Panc1 (cell line): Measurements from ENCODE around the gene FBLN2. TPM values are rescaled to one million over a fixed set of nuclear protein-coding genes. Genes with fewer than 3 reads are reported as not detected.

Experiments
- ATAC-seq: fragments of 200-7000 bp; cut with Tn5 transposase; 2 replicates; pipeline ENCODE4 v1.9.1; 2020; ENCODE audit warnings: mild to moderate bottlenecking, moderate library complexity
- BruUV-seq: library from RNA; stranded (reverse); fragments of 400-500 nt; replicated peaks from 2 replicates; lab custom pipeline; 2021; lab: Mats Ljungman, UMichigan
- CTCF ChIA-PET: fragments of 300-600 bp; sonication (Branson Sonifier 250); formaldehyde crosslinking; loops from one replicate; lab custom pipeline; 2022; ENCODE audit warnings: antibody characterized with exemption; lab: Charles Lee
- POLR2A ChIA-PET: fragments of 300-600 bp; sonication (Branson Sonifier 250); formaldehyde crosslinking; loops from one replicate; lab custom pipeline; 2022; ENCODE audit warnings: antibody characterized with exemption; lab: Charles Lee
- DNase-seq: peaks from one replicate; pipeline ENCODE4 v3.0.0-alpha.2; 2010; ENCODE audit warnings: low read depth, low spot score
- H3K27ac ChIP-seq: 2 replicates; pipeline ENCODE4 v1.5.1; 2011; ENCODE audit warnings: mild to moderate bottlenecking, low read length, inconsistent platforms
- H3K27me3 ChIP-seq: fragments of 200-500 bp; sonication (Bioruptor generic); 2 replicates; pipeline ENCODE4 v1.6.0; 2014; ENCODE audit warnings: low read length, inconsistent platforms; ENCODE audit not compliant: control insufficient read depth, insufficient read depth
- H3K36me3 ChIP-seq: fragments of 200-500 bp; sonication (Bioruptor generic); 2 replicates; pipeline ENCODE4 v1.5.1; 2014; ENCODE audit warnings: inconsistent platforms, mild to moderate bottlenecking, low read length, moderate library complexity; ENCODE audit not compliant: control insufficient read depth, insufficient read depth
- H3K4me1 ChIP-seq: 2 replicates; pipeline ENCODE4 v1.5.1; 2011; ENCODE audit warnings: inconsistent platforms, mild to moderate bottlenecking, low read length, moderate library complexity; ENCODE audit not compliant: control insufficient read depth, insufficient read depth
- H3K4me3 ChIP-seq, 2 experiments: 2 replicates each; pipeline ENCODE4 v1.5.1; 2011 to 2012; ENCODE audit warnings: low read depth in 2 of 2, low read length in 2 of 2, mild to moderate bottlenecking in 2 of 2, inconsistent platforms in 1 of 2, moderate library complexity in 1 of 2
- H3K9me3 ChIP-seq: fragments of 200-500 bp; sonication (Bioruptor generic); 2 replicates; pipeline ENCODE4 v1.5.1; 2014; ENCODE audit warnings: low read depth, mild to moderate bottlenecking, inconsistent platforms, low read length, moderate library complexity; ENCODE audit not compliant: control insufficient read depth, insufficient read depth
- POLR2AphosphoS5 ChIP-seq: IDR thresholded peaks from 2 replicates; pipeline ENCODE4 v1.6.1; 2012; ENCODE audit warnings: mild to moderate bottlenecking, low read depth, low read length, moderate library complexity
- SIN3A ChIP-seq: IDR thresholded peaks from 2 replicates; pipeline ENCODE4 v1.6.1; 2012; ENCODE audit warnings: low read depth, mild to moderate bottlenecking, low read length, moderate library complexity, borderline replicate concordance; ENCODE audit not compliant: insufficient read depth
- TCF7L2 ChIP-seq: IDR thresholded peaks from 2 replicates; pipeline ENCODE4 v1.6.1; 2011; ENCODE audit warnings: mild to moderate bottlenecking, low read depth, low read length, inconsistent platforms
- in situ Hi-C: cut with HindIII; loops from 2 replicates; pipeline ENCODE4 v1.10.0; 2016; ENCODE audit warnings: low sequenced_read_pairs, low pct_unique_long_range_greater_than_20kb
- intact Hi-C: fragments of 100-400 bp; cut with micrococcal nuclease; formaldehyde crosslinking; loops from one replicate; pipeline ENCODE4 v1.10.0; 2022; ENCODE audit not compliant: unreplicated experiment
- total RNA-seq: library from RNA; stranded (reverse); gene quantifications from one replicate; pipeline ENCODE4 v1.2.1, GENCODE V29; 2021; ENCODE audit not compliant: unreplicated experiment
- TF ChIP-seq, protein P1 (sequence below), 2 experiments: IDR thresholded peaks; 2 replicates each; pipeline ENCODE4 v1.6.1; 2011 to 2012; ENCODE audit warnings: low read depth in 2 of 2, control low read depth in 1 of 2, low read length in 1 of 2, mild to moderate bottlenecking in 1 of 2, moderate library complexity in 1 of 2; ENCODE audit not compliant: insufficient read depth in 1 of 2
- TF ChIP-seq, protein P2 (sequence below): fragments of 450-650 bp; IDR thresholded peaks from 2 replicates; pipeline ENCODE4 v1.5.1; 2017; ENCODE audit warnings: mild to moderate bottlenecking

FBLN2 gene
- total RNA-seq, 1 experiment from 2014 or later, result 0.44 TPM

DNA sequence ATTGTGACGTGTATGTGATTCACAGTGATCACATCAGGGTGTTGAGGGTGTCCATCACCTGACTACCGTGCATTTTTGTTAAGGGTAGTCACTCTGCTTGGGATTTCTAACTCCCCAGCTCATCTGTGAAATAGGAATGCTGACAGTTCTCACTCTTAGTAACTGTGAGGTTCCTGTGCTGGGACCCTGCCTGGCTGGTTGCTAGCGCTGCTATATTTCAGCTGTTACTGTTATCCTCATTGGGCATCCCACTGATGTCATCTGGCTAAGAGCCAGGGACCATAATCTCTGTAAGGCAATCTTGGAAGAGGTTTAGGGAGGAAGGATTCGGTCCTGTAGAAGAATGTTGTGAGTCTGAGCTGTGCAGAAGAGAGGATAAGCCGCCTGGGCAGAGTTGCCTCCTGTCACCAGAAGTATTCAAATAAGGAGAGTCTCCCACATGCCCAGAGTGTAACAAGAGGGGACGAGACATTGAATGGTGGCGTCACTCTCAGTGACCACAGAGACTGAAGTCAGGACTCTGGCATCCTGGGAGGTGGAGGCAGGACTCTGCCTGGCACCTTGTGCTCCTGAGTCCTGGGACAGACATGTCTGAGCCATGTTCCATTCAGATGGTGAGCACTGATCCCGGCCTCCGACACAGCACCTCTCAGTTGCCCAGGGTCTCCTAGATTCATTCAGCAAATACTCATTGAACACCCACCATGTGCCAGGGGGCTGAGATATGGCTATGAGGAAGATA, 52.2 kb downstream of the FBLN2 start:
- ATAC-seq (peak; percentile 58; the same call in 1 of the 2 replicates), DNase-seq (peak; percentile 60)
- Histone ChIP-seq H3K36me3 (no peaks in the 10 kb centered on the region), H3K9me3 (no peaks in the 10 kb centered on the region), H3K27ac (no peak overlapping the region), H3K27me3 (no peaks in the 10 kb centered on the region), H3K4me1 (no peaks in the 10 kb centered on the region), H3K4me3 (no peak overlapping the region)
- TF ChIP-seq, protein P1, sequence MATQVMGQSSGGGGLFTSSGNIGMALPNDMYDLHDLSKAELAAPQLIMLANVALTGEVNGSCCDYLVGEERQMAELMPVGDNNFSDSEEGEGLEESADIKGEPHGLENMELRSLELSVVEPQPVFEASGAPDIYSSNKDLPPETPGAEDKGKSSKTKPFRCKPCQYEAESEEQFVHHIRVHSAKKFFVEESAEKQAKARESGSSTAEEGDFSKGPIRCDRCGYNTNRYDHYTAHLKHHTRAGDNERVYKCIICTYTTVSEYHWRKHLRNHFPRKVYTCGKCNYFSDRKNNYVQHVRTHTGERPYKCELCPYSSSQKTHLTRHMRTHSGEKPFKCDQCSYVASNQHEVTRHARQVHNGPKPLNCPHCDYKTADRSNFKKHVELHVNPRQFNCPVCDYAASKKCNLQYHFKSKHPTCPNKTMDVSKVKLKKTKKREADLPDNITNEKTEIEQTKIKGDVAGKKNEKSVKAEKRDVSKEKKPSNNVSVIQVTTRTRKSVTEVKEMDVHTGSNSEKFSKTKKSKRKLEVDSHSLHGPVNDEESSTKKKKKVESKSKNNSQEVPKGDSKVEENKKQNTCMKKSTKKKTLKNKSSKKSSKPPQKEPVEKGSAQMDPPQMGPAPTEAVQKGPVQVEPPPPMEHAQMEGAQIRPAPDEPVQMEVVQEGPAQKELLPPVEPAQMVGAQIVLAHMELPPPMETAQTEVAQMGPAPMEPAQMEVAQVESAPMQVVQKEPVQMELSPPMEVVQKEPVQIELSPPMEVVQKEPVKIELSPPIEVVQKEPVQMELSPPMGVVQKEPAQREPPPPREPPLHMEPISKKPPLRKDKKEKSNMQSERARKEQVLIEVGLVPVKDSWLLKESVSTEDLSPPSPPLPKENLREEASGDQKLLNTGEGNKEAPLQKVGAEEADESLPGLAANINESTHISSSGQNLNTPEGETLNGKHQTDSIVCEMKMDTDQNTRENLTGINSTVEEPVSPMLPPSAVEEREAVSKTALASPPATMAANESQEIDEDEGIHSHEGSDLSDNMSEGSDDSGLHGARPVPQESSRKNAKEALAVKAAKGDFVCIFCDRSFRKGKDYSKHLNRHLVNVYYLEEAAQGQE (IDR thresholded peaks at IDR 0.05; ENCODE audit: insufficient read depth in 1 of 2, low read depth in 2 of 2, low read length in 1 of 2), result no peak
- TF ChIP-seq TCF7L2, result no peak
- no peak for TF ChIP-seq SIN3A
- TF ChIP-seq, protein P2, sequence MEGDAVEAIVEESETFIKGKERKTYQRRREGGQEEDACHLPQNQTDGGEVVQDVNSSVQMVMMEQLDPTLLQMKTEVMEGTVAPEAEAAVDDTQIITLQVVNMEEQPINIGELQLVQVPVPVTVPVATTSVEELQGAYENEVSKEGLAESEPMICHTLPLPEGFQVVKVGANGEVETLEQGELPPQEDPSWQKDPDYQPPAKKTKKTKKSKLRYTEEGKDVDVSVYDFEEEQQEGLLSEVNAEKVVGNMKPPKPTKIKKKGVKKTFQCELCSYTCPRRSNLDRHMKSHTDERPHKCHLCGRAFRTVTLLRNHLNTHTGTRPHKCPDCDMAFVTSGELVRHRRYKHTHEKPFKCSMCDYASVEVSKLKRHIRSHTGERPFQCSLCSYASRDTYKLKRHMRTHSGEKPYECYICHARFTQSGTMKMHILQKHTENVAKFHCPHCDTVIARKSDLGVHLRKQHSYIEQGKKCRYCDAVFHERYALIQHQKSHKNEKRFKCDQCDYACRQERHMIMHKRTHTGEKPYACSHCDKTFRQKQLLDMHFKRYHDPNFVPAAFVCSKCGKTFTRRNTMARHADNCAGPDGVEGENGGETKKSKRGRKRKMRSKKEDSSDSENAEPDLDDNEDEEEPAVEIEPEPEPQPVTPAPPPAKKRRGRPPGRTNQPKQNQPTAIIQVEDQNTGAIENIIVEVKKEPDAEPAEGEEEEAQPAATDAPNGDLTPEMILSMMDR, result no peak
- TF ChIP-seq POLR2AphosphoS5, result no peak
- POLR2A ChIA-PET, result no interaction called here
- intact Hi-C loops, result no loop called here
- in situ Hi-C loops, result no loop called here
- BruUV-seq, result no TSS peak
- CTCF ChIA-PET, result interaction anchor here (0.7 kb wide), 1 partner anchor 62 kb away, joined by 3 read pairs; no protein-coding TSS in a partner anchor

DNA sequence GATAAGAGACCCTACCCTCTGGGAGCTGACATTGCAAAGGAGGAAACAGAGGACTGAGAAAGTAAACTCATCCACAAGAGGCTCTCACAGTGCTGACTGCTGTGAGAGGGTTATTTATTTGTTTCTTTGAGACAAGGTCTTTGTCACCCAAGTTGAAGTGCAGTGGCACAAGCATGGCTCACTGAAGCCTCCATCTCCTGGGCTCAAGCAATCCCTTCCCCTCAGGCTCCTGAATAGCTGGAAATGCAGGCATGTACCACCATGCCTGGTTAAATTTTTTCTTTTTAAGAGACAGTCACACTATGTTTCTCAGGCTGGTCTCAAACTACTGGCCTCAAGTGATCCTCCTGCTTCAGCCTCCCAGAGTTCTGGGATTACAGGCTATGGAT, 52.8 kb downstream of the FBLN2 start:
- no peaks in the 10 kb centered on the region for H3K36me3 ChIP-seq
- in situ Hi-C loops (no loop called here), intact Hi-C loops (no loop called here)
- DNase-seq (no peak), ATAC-seq (no peak)
- CTCF ChIA-PET, result no interaction called here
- no peaks in the 10 kb centered on the region for H3K27me3 ChIP-seq
- H3K27ac ChIP-seq, result no peak overlapping the region
- POLR2A ChIA-PET, result no interaction called here
- H3K9me3 ChIP-seq, result no peaks in the 10 kb centered on the region
- H3K4me1 ChIP-seq, result no peaks in the 10 kb centered on the region
- H3K4me3 ChIP-seq, result no peak overlapping the region
- TF ChIP-seq, protein P2, result no peak
- TF ChIP-seq, protein P1 (IDR thresholded peaks at IDR 0.05; ENCODE audit: insufficient read depth in 1 of 2, low read depth in 2 of 2, low read length in 1 of 2), result no peak
- TF ChIP-seq SIN3A, result no peak
- TF ChIP-seq TCF7L2, result no peak
- no peak for TF ChIP-seq POLR2AphosphoS5
- no TSS peak for BruUV-seq
